OCI-LY3 (cell line): ENCODE measurements around the gene TSPAN15.

Source experiments
- CTCF ChIP-seq: fragments of 200-600, 300-600 bp; sonication (generic); IDR thresholded peaks from 2 replicates; pipeline ENCODE4 v1.5.1; 2014; ENCODE audit warnings: antibody characterized with exemption, low read length, low read depth
- EZH2phosphoT487 ChIP-seq: fragments of 200-600 bp; shearing (Covaris generic); IDR thresholded peaks from 2 replicates; pipeline ENCODE4 v1.6.1; 2018; ENCODE audit warnings: antibody characterized with exemption, mixed run types, low read depth

GRCh38 chr10:69516796-69517195, 65.5 kb downstream of the TSPAN15 start:
- TF ChIP-seq CTCF: no peak
- no peak for TF ChIP-seq EZH2phosphoT487
